Upper lobe of right lung (tissue), 1 donor: Measurements from ENCODE around the gene CRACDL. TPM values are rescaled to one million over a fixed set of nuclear protein-coding genes. Genes with fewer than 3 reads are reported as not detected.

ENCODE experiments used
- ATAC-seq: fragments of 200-7000 bp; cut with Tn5 transposase; one replicate; pipeline ENCODE4 v1.9.1; 2020; ENCODE audit warnings: mild to moderate bottlenecking, moderate library complexity
- DNase-seq: peaks from one replicate; pipeline ENCODE4 v3.0.0-alpha.2; 2020
- H3K27ac ChIP-seq: fragments of 200-600 bp; one replicate; pipeline ENCODE4 v1.8.0; 2022
- H3K27me3 ChIP-seq: fragments of 200-600 bp; one replicate; pipeline ENCODE4 v1.8.0; 2022; ENCODE audit warnings: mild to moderate bottlenecking
- H3K36me3 ChIP-seq: fragments of 200-600 bp; one replicate; pipeline ENCODE4 v1.8.0; 2022
- H3K4me1 ChIP-seq: fragments of 200-600 bp; one replicate; pipeline ENCODE4 v1.8.0; 2022
- H3K4me3 ChIP-seq: fragments of 200-600 bp; one replicate; pipeline ENCODE4 v1.8.0; 2022; ENCODE audit warnings: mild to moderate bottlenecking
- H3K9me3 ChIP-seq: fragments of 200-600 bp; one replicate; pipeline ENCODE4 v1.8.0; 2022
- intact Hi-C: fragments of 100-400 bp; cut with DNase I; formaldehyde crosslinking; loops from one replicate; pipeline ENCODE4 v1.11.0; 2022
- total RNA-seq: library from RNA; stranded (reverse); fragmentation: NEBNext Ultra II Directional; extraction: Animal tissue kit (Norgen Biotek cat#: 25700); gene quantifications from one replicate; pipeline ENCODE4 v1.2.1, GENCODE V29; 2021
- TF ChIP-seq, protein P1 (sequence below): fragments of 200-600 bp; IDR thresholded peaks from one replicate; pipeline ENCODE4 v1.8.0; 2022; ENCODE audit warnings: antibody characterized with exemption
- donor health status: DM: no; HTN: yes; CAD: no; lungs with severe emphysema.

CRACDL gene
- total RNA-seq, 1 donor from 2014 or later: 33.3 TPM

DNA sequence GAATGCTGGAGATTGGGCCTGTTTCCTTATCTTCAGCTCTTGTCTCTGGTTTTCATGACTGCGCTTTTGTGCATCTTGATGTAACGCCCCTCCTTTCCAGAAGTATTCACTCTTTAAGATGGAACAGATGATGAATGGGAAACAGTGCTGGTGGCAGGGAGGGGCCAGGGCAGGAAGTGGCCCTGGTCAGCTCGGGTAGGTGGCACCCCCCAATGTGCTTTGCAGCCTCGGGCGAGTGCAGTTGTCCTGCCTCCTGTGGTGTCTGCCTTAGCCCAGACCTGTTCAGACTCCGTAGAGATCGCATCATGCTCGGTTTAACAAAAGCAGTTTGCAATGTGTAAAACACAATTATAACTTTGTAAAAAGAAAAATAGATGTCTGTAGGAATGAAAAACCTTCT lies 188.1 kb downstream of the CRACDL start:
- TF ChIP-seq, protein P1, sequence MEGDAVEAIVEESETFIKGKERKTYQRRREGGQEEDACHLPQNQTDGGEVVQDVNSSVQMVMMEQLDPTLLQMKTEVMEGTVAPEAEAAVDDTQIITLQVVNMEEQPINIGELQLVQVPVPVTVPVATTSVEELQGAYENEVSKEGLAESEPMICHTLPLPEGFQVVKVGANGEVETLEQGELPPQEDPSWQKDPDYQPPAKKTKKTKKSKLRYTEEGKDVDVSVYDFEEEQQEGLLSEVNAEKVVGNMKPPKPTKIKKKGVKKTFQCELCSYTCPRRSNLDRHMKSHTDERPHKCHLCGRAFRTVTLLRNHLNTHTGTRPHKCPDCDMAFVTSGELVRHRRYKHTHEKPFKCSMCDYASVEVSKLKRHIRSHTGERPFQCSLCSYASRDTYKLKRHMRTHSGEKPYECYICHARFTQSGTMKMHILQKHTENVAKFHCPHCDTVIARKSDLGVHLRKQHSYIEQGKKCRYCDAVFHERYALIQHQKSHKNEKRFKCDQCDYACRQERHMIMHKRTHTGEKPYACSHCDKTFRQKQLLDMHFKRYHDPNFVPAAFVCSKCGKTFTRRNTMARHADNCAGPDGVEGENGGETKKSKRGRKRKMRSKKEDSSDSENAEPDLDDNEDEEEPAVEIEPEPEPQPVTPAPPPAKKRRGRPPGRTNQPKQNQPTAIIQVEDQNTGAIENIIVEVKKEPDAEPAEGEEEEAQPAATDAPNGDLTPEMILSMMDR: no peak
- no peaks in the 10 kb centered on the region for H3K27me3 ChIP-seq
- no peaks in the 10 kb centered on the region for H3K36me3 ChIP-seq
- intact Hi-C loops: no loop called here
- H3K4me3 ChIP-seq: no peak overlapping the region
- no peak overlapping the region for H3K27ac ChIP-seq
- peaks cover 8% of the 10 kb centered on the region for H3K4me1 ChIP-seq
- no peak for DNase-seq
- no peaks in the 10 kb centered on the region for H3K9me3 ChIP-seq
- ATAC-seq: no peak

DNA sequence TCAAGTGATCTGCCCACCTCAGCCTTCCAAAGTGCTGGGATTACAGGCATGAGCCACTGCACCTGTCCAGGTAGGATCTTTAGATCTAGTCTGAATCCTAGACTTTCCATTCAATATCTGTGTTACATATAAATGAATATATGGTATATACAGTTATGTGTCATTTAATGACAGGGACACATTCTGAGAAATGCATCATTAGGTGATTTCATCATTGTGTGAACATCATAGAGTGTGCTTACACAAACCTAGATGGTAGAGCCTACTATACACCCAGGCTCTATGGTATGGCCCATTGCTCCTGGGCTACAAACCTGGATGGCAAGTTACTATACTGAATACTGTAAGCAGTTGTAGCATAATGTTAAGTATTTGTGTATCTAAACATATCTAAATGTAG lies 189.6 kb downstream of the CRACDL start:
- H3K36me3 ChIP-seq: no peaks in the 10 kb centered on the region
- no peaks in the 10 kb centered on the region for H3K27me3 ChIP-seq
- intact Hi-C loops: no loop called here
- DNase-seq (no peak), ATAC-seq (no peak)
- H3K9me3 ChIP-seq: no peaks in the 10 kb centered on the region
- peaks cover 8% of the 10 kb centered on the region for H3K4me1 ChIP-seq
- H3K27ac ChIP-seq: no peak overlapping the region
- TF ChIP-seq, protein P1: no peak
- H3K4me3 ChIP-seq: no peak overlapping the region

DNA sequence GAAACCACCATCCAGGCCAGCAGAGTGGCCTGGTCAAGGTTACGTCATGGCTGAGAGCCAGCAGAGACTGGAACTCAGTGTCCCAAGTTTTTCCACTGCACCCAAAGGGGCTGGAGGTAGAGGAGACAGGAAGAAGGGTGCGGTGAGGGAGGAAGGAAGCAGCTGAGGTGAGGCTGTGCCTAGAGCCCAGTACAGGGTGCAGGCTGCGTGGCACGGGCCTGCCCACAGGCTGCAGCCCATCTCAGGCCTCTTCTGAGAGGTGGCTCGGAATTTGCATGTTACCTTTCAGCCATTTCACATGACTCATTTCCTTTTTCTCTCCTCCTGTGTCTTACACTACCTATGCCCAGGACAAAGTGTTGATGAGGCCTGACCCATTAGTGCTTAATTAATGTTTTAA lies 191.4 kb downstream of the CRACDL start:
- no peaks in the 10 kb centered on the region for H3K9me3 ChIP-seq
- TF ChIP-seq, protein P1: no peak
- H3K27ac ChIP-seq: no peak overlapping the region
- H3K27me3 ChIP-seq: no peaks in the 10 kb centered on the region
- no peak for DNase-seq
- no peak overlapping the region for H3K4me3 ChIP-seq
- no peak for ATAC-seq
- peaks cover 8% of the 10 kb centered on the region for H3K4me1 ChIP-seq
- no peaks in the 10 kb centered on the region for H3K36me3 ChIP-seq
- intact Hi-C loops: no loop called here

Other genes with a start within 250 kb of the CRACDL start
- 85.8 TPM for gene MGAT4A, start 205.1 kb downstream of the CRACDL start, total RNA-seq
- gene C2orf15, start 205.5 kb upstream of the CRACDL start, total RNA-seq: 1.1 TPM
- gene TSGA10, start 218.7 kb upstream of the CRACDL start, total RNA-seq: 7.6 TPM
- 8.3 TPM for gene LIPT1, start 218.7 kb upstream of the CRACDL start, total RNA-seq
- 21.2 TPM for gene MITD1, start 244.8 kb upstream of the CRACDL start, total RNA-seq
- 18.8 TPM for gene MRPL30, start 245.0 kb upstream of the CRACDL start, total RNA-seq